CD4-positive, alpha-beta T cell treated with Interleukin-15 for 4 hours (primary cell): ENCODE data around the gene C1orf94.

Experiments used
- DNase-seq: peaks from one replicate; pipeline ENCODE4 v3.0.0-alpha.2; 2020; ENCODE audit warnings: low spot score

Gene C1orf94

DNA sequence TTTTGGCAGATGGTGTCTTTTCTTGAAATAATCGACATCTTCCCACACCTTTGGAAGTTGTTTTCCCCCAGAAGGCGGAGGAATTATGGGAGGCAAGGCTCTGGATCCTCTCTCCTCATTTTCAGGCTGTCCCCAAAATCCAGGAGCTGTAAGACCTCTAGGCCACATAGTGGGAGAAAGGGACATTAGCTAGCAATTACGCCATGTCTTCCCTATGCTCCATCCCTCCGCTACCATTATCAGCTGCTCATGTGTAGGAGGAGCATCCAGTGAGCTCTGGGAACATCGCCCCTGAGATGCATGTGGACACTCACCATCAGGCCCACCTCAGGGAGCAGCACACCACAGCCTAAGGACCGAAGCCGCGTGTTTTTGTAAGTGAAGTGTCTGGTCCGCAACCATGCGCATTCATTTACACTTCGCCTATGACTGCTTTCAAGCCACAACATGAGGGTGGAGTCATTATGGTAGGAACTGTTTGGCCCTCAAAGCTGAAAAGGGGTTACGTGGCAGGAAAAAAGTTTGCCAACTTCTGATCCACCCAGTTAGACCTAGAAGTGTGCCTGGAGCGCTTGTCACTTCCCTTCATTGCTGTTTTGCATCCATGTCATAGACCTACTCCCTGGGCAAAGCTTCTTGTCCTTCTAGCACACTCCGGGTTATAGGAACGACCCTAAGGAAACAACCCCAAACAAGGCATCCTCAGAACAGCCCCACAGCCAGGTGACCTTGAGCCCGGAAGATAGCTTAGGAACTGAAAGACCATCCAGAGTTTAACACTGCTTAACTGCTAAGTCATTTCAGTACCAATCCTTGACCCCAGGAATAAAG lies 85.5 kb downstream of the C1orf94 start:
- DNase-seq = no peak

- DNase-seq = no peak
These were observed 86.2 kb downstream of the C1orf94 start for GRCh38 chr1:34262921-34263320.

DNA sequence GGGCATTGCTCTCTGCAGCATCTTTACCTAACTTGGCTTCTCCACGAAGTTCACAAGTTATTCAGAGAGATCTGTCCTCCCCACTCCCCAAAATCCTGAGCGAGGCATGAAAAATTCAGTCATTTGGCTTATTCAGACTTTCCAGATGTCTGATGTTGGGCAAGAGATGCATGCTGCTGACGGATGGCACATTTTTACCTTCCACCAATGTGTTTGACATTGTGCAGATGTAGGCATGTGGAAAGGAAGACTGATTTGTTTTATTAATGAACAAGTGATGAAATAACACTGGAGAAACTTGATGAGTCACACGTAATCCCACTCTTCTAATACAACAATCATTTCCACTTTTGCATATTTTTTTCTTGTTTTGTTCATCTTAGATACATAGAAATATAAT lies 86.7 kb downstream of the C1orf94 start:
- DNase-seq = no peak

GRCh38 chr1:34265396-34265795 lies 88.7 kb downstream of the C1orf94 start:
- DNase-seq = no peak

- no peak for DNase-seq
These were observed 89.6 kb downstream of the C1orf94 start for GRCh38 chr1:34266127-34266951.

GRCh38 chr1:34267326-34267725 lies 90.6 kb downstream of the C1orf94 start:
- DNase-seq = no peak

DNA sequence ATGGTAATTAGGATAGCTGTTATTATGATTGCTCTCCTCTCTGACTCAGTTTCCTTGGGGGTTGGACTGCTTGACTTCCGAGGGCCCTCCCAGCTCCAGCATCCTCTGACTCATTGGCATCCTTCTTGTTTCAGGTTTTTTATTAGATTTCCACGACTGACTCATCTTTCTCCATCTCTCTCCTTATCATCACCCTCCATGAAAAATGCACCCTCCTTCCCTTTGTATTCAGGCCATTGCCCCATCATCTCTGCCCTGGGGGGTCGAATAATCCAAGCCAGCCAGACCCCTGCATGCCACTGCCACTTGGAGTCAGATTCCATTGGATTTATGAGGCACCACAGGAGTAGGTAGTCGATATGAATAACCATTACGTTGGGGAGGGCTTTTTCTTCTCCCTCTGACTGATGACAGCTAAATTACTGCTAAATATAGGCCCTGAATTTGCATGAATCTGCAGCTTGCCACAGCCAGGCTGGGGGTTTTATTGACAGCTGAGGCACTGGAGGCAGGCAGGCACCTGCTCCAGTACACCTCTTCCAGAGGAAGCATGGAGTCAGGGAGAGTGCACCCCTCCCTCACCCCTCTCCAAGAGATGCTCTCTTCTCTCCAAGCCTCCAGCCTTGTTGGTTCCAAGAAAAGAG lies 91.7 kb downstream of the C1orf94 start:
- DNase-seq = no peak
